ENCODE data around the gene FABP3. TPM values are rescaled to one million over a fixed set of nuclear protein-coding genes. Genes with fewer than 3 reads are reported as not detected.

Gene FABP3
- total and polyA plus RNA-seq, 10 of the 15 experiments (the other 5 are each of a cell fraction or from before 2014, with no cell fraction given) = 0.36 to 1.2 (median 0.67) TPM; not detected in 2

GRCh38 chr1:31318146-31318545 lies 54.7 kb downstream of the FABP3 start:
- BruUV-seq (replicated peaks) = no TSS peak
- peak; percentile 31 for FAIRE-seq
- intact Hi-C loops (cut with micrococcal nuclease; ENCODE audit: unreplicated experiment) = no loop called here
- ATAC-seq = no peak
- H3K4me3 ChIP-seq = no peak overlapping the region
- no peak overlapping the region for H3K9ac ChIP-seq (ENCODE audit: control insufficient read depth, insufficient read depth, low read length)
- no peaks in the 10 kb centered on the region for H3K9me3 ChIP-seq (replicated peaks; ENCODE audit: control insufficient read depth, insufficient read depth, low read length)
- no peaks in the 10 kb centered on the region for H4K20me1 ChIP-seq (ENCODE audit: control insufficient read depth, insufficient read depth)
- ChIA-PET CTCF (interaction anchor here (1.2 to 1.4 kb wide), 2 partner anchors 9 to 76 kb away, joined by 3 read pairs; no protein-coding TSS in a partner anchor), SMC1A (ENCODE audit: uncharacterized antibody, unreplicated experiment) (interaction anchor here (1.1 kb wide), 1 partner anchor 9 kb away, joined by 4 read pairs; no protein-coding TSS in a partner anchor), RAD21 (ENCODE audit: unreplicated experiment) (no interaction called here), POLR2A (interaction anchor here (0.5 kb wide), 1 partner anchor 190 kb away, joined by 3 read pairs; no protein-coding TSS in a partner anchor)
- no peaks in the 10 kb centered on the region for H3K4me1 ChIP-seq (ENCODE audit: control insufficient read depth, insufficient read depth, low read length)
- in situ Hi-C loops (cut with MboI) = no loop called here
- no peak overlapping the region for H3K4me2 ChIP-seq (ENCODE audit: control insufficient read depth, insufficient read depth)
- 100% methylated on average over 1 of the region's 1 CpG for whole genome bisulfite sequencing (ENCODE audit: insufficient coverage, insufficient replicate concordance, low lambda C conversion rate, missing lambda C conversion rate)
- TF ChIP-seq STAT1 (conservative IDR thresholded peaks at IDR 0.05) = no peak
- TF ChIP-seq E4F1 (IDR thresholded peaks at IDR 0.05; ENCODE audit: borderline replicate concordance, partially characterized antibody) = no peak
- TF ChIP-seq ZNF622 (IDR thresholded peaks at IDR 0.05) = no peak
- no peak for TF ChIP-seq MTA2 (IDR thresholded peaks at IDR 0.05; ENCODE audit: low read depth)
- no peak for TF ChIP-seq PKNOX1 (IDR thresholded peaks at IDR 0.05)
- no peak for TF ChIP-seq SUPT20H (IDR thresholded peaks at IDR 0.05; ENCODE audit: borderline replicate concordance, control insufficient read depth, low read depth, low read length)
- TF ChIP-seq ZNF687 (IDR thresholded peaks at IDR 0.05) = no peak
- TF ChIP-seq TCF3 (IDR thresholded peaks at IDR 0.05; ENCODE audit: borderline replicate concordance, insufficient read depth, low read depth, low read length) = no peak
- no peak for TF ChIP-seq ZNF217 (IDR thresholded peaks at IDR 0.05)
- no peak for TF ChIP-seq GATAD2B (conservative IDR thresholded peaks at IDR 0.05; ENCODE audit: low read depth)
- TF ChIP-seq TCF12 (IDR thresholded peaks at IDR 0.05; ENCODE audit: low read depth, low read length) = no peak
- no peak for TF ChIP-seq BACH1 (IDR thresholded peaks at IDR 0.05; ENCODE audit: borderline replicate concordance)
- TF ChIP-seq IKZF2 (IDR thresholded peaks at IDR 0.05) = no peak
- no peak for TF ChIP-seq ZSCAN29 (IDR thresholded peaks at IDR 0.05)
- no peak for TF ChIP-seq SIX5 (IDR thresholded peaks at IDR 0.05; ENCODE audit: low read depth, low read length, severe bottlenecking)
- TF ChIP-seq KAT2A (conservative IDR thresholded peaks at IDR 0.05; ENCODE audit: control insufficient read depth, low read depth, low read length) = no peak
- no peak for TF ChIP-seq SREBF1 (IDR thresholded peaks at IDR 0.05; ENCODE audit: low read length)
- no peak for TF ChIP-seq GABPA (IDR thresholded peaks at IDR 0.05; ENCODE audit: low read depth)
- TF ChIP-seq NR2C1 (IDR thresholded peaks at IDR 0.05) = no peak
- H3K36me3 ChIP-seq (ENCODE audit: control insufficient read depth in 2 of 2, insufficient read depth in 2 of 2, low read length in 1 of 2) = 0 out of 4 replicates have a peak, but pooled peaks cover 0 to 8% of the 10 kb centered on the region in 2 experiments
- no peaks in the 10 kb centered on the region for H3K79me2 ChIP-seq (ENCODE audit: control insufficient read depth, insufficient read depth, low read length)
- DNase-seq (ENCODE audit: low read depth, low spot score) = no peak
- no peak overlapping the region for H2AFZ ChIP-seq (ENCODE audit: control insufficient read depth, low read depth, low read length)
- H3K27ac ChIP-seq (ENCODE audit: control insufficient read depth, insufficient read depth) = no peak overlapping the region
- no peaks in the 10 kb centered on the region for H3K27me3 ChIP-seq (replicated peaks in 1 of 2; ENCODE audit: control insufficient read depth in 2 of 2, insufficient read depth in 2 of 2, low read length in 1 of 2)

Data from GM12878 (cell line).